Renal cortical epithelial cell (primary cell): ENCODE data around the gene DEFB114. TPM values are rescaled to one million over a fixed set of nuclear protein-coding genes. Genes with fewer than 3 reads are reported as not detected.
"Not testable (repeated sequence)": the region's sequence is repeated elsewhere in the genome, so short reads cannot be mapped to it uniquely, and the experiment has no call there.

Experiments
- DNase-seq: peaks from one replicate; pipeline ENCODE4 v3.0.0-alpha.2; 2011; ENCODE audit warnings: low read depth
- total RNA-seq: library from RNA; depleted of rRNA; stranded (reverse); fragments of >200 nt; gene quantifications from 2 replicates; pipeline ENCODE4 v1.2.3, GENCODE V29; 2014

The DEFB114 gene
- not detected in 2 replicates for total RNA-seq

- no peak for DNase-seq
Observed at GRCh38 chr6:49964064-49964463, at the start of gene DEFB114. Gene DEFB114, minus strand, starts transcription at chr6:49964164. Its CDS starts 59 bp downstream, at chr6:49964105.

GRCh38 chr6:50007819-50008218 is 43.9 kb upstream of the DEFB114 start:
- peak; percentile 63 for DNase-seq

DNA sequence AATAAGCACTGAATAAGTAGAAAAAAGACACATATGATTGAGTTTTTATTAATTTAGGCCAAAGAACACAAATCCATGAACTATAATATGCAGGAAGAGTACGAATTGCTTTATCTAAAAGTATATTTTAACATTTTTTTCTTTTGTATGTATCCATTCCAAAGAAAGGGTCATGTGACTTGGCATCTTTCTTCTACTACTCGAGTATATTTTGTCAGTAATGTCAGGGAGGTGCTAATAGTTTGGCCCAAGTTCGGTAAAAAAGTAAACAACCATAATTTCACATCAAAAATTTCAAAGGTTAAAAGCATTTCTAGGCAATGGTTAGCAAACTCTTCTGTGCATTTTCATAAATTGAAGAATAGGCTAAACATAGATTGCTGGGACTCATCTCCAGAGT is 39.2 kb upstream of the DEFB114 start:
- no peak for DNase-seq

GRCh38 chr6:49995278-49995677 is 31.3 kb upstream of the DEFB114 start:
- DNase-seq: no peak

GRCh38 chr6:49988900-49989299 is 24.9 kb upstream of the DEFB114 start:
- no peak for DNase-seq

GRCh38 chr6:49987749-49988148 is 23.8 kb upstream of the DEFB114 start:
- no peak for DNase-seq

- no peak for DNase-seq
Observed at GRCh38 chr6:49986551-49986950, 22.6 kb upstream of the DEFB114 start.

- no peak for DNase-seq
Observed at GRCh38 chr6:49982046-49982445, 18.1 kb upstream of the DEFB114 start.

- DNase-seq: peak; percentile 5
Observed at GRCh38 chr6:49980898-49981297, 16.9 kb upstream of the DEFB114 start.

DNA sequence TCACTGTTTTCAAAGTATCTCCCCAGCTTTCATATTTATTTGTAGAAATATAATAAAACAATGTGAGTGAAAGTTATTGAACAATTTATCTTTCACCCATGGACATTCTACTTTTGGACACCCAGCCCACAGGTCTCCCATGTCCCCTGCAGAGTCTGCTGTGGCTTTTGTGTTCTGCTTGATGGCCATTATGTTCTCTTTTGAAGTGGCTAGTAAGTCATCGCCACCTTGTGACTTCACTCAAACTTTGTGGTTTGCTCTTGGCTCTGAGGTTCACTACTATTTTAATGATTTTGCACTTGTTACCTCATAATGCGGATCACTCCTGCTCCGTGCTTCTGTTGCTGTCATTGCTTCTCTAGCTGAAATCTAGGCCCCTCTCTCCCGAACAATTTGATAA is 15.6 kb upstream of the DEFB114 start:
- peak; percentile 18 for DNase-seq

- DNase-seq: no peak
Observed at GRCh38 chr6:49978332-49979226, 14.6 kb upstream of the DEFB114 start.

DNA sequence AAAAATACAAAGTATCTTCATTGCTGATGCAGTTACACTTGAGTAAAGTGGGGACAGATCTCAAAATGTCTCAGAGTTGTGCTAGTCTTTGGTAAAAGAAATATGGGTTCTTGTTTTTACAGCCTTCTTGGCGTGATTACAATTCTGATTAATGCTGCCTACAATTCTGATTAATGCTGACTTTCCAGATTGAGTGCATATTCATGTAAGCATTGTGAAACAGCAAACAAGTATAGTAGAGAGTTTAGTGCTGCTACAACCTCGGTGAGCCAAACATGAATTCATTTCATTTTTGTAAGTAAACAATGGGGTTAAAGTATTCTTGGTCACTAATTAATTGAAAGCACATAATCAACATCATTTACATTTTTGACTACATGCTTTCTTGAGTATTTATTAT is 5.6 kb upstream of the DEFB114 start, which contains the start of gene DEFB113:
Gene DEFB113, minus strand, starts transcription at position 21 of the 400 bp plus-strand sequence. Its CDS starts 0 bp downstream, at position 21.
- no peak for DNase-seq

- DNase-seq: no peak
Observed at GRCh38 chr6:49966823-49967222, 2.9 kb upstream of the DEFB114 start.

DNA sequence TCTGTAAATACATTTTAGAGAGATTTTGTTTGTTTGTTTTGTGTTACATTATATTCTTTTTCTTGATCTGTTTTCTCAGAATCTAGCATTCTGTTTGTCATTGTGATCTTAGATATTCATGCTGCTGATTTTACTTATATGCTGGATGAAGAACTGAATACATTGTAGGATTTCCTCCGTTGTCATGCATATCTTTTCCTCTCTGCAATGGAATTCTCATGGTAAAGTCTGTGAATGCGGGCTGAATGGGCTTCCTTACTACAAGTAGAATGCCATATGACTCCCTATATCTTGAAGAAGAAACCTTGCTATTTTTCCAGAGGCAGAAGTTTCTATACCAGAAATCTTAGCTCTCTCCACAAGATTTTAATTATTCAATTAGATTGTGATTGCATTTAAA is 2.4 kb upstream of the DEFB114 start:
- DNase-seq: no peak

DNA sequence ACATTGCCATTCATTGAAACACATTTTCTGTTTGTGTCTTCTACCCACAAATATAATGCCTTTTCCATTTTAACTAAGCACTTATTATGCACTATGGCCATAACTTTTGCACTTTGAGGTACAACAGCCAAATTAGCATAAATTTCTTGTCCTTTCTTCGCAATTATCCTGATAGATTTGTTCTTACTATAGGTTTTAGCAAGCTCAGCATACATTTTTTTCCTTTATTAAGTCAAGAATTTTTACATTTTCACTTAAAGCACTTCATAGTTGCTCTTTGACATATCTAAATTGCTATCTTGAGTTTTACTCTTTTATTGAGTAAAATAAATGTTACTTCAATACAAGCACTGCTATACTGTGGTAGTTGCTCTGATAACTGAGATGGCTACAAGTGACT is 5.8 kb downstream of the DEFB114 start:
- no peak for DNase-seq

GRCh38 chr6:49955847-49956246 is 8.1 kb downstream of the DEFB114 start:
- DNase-seq: no peak

DNA sequence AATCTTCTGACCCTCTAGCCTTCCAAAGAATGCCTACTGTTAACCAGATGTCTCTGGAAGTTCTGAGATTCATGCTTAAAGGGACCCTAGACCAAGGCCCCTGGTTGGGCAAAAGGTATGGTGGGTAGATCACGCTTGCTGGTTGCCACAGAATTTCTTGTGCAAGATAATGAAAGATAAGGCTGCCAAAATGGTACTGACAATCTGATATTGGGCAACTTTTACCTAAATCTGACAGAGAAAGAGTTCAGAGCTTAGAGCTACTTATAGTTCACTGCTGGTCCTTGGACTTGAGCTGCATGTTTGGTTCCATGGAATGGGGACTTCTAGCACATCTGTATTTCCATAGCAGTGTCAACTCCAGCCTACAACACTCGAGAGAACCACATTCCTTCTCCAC is 12.0 kb downstream of the DEFB114 start:
- no peak for DNase-seq

- DNase-seq: no peak
Observed at GRCh38 chr6:49950415-49950751, 13.6 kb downstream of the DEFB114 start.

GRCh38 chr6:49949062-49949461 is 14.9 kb downstream of the DEFB114 start:
- no peak for DNase-seq

GRCh38 chr6:49946835-49947234 is 17.1 kb downstream of the DEFB114 start:
- DNase-seq: no peak

GRCh38 chr6:49944068-49944467 is 19.9 kb downstream of the DEFB114 start:
- DNase-seq: not testable (repeated sequence)

DNA sequence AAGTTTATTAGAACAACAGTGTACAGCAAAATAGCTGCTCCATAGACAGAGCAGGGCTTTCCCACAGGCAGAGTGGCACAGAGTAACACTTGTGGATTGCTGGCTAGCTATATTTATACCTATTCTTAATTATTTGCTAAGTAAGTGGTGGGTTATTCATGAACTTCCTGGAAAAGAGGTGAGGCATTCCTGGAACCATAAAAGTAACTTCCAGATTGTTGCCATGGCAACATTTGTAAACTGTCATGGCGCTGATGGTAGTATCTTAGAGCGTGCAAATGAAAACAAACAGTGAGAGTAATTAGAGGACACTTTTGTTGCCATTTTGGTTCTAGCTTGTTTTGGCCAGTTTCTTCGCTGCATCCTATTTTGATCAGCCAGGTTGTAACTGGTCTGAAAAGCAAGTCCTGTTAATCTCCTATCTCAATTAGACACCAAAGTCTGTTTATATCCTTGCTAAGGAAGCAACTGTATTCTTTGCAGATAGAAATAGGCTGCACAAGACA is 23.9 kb downstream of the DEFB114 start:
- DNase-seq: peak; percentile 78

DNA sequence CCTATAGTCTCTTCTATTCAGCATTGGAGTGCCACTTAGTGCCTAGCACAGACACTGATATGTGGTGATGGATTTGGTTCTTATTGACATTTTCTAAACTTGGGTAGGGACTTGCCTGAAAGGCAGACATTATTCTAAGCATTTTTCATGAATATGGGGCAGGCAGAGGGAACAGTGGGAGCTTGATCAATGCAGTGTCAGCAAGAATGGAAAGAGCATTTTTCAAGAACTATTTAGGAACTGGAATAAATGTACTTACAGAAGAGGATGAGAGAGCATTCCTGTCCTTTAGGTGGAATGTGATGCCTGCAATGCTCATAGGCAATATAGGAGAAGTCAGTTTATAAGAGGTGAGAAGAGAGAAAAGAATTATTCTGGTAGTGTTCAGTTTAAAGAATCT is 26.2 kb downstream of the DEFB114 start:
- DNase-seq: no peak

GRCh38 chr6:49937017-49937416 is 26.9 kb downstream of the DEFB114 start:
- no peak for DNase-seq
